D721Med (cell line): ENCODE data around the gene YWHAE.
"Not testable (repeated sequence)": the region's sequence is repeated elsewhere in the genome, so short reads cannot be mapped to it uniquely, and the experiment has no call there.

Experiments used
- DNase-seq: peaks from one replicate; pipeline ENCODE4 v3.0.0; 2011; ENCODE audit warnings: low spot score; ENCODE audit not compliant: insufficient read length
- FAIRE-seq: peaks from 2 replicates; lab custom pipeline; 2011; peaks lifted over from hg19 to GRCh38; lab: Jason Lieb, UNC
- CTCF ChIP-seq: IDR thresholded peaks from 2 replicates; pipeline ENCODE4 v1.5.1; 2012; ENCODE audit warnings: mild to moderate bottlenecking, control low read depth; ENCODE audit not compliant: insufficient read depth; ENCODE audit errors: missing control alignments

Gene YWHAE

GRCh38 chr17:1420981-1421380 lies 21.0 kb upstream of the YWHAE start:
- no peak for TF ChIP-seq CTCF
- FAIRE-seq: no peak
- no peak for DNase-seq

DNA sequence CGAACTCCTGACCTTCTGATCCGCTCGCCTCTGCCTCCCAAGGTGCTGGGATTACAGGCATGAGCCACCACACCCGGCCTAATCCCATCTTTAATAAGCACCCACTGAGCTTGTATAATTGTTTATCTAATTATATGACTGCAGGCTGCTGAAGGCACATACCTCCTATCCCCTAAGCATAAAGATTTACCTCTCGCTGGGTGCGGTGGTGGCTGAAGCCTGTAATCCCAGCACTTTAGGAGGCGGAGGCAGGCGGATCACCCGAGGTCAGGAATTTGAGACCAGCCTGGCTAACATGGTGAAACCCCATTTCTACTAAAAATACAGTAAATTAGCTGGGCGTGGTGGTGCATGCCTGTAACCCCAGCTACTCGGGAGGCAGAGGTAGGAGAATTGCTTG lies 20.1 kb upstream of the YWHAE start:
- no peak for TF ChIP-seq CTCF
- peak; percentile 75 for DNase-seq
- FAIRE-seq: no peak

- FAIRE-seq, DNase-seq: not testable (repeated sequence)
These were observed 18.5 kb upstream of the YWHAE start for GRCh38 chr17:1418476-1418875.

- TF ChIP-seq CTCF: no peak
- DNase-seq (no peak), FAIRE-seq (no peak)
These were observed 16.4 kb upstream of the YWHAE start for GRCh38 chr17:1416414-1416813.

DNA sequence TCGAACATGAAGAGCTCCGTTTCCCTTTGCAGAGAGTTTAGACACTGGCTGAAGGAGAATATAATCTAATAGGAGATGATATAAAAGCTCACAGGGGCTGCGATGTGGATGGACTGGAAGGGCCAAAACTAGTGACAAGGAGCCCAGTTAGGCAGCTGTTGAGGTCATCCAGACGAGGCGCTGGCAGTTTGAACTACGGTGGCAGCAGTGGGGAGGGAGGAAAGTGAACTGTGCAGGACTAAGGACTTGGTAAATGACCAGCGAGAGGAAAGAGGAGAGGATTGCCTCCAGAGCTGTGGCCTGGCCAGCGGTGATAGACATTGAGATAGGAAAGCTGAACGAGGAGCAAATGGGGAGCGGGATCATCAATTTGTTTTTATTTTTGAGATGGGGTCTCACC lies 14.6 kb upstream of the YWHAE start:
- FAIRE-seq (no peak), DNase-seq (no peak)
- TF ChIP-seq CTCF: no peak

- DNase-seq (no peak), FAIRE-seq (no peak)
- no peak for TF ChIP-seq CTCF
These were observed 14.1 kb upstream of the YWHAE start for GRCh38 chr17:1414001-1414574.

GRCh38 chr17:1413281-1413791 lies 13.3 kb upstream of the YWHAE start:
- no peak for TF ChIP-seq CTCF
- no peak for FAIRE-seq

More at GRCh38 chr17:1413281-1413791, 13.3 kb upstream of the YWHAE start:
- DNase-seq: no peak
